Ishikawa (cell line): ENCODE results near the gene GTF2H4.

ENCODE experiments used
- CEBPB ChIP-seq: IDR thresholded peaks from 2 replicates; pipeline ENCODE4 v1.6.1; 2012
- CREB1 ChIP-seq: IDR thresholded peaks from 2 replicates; pipeline ENCODE4 v1.6.1; 2012; ENCODE audit warnings: low read depth
- EGR1 ChIP-seq: IDR thresholded peaks from 2 replicates; pipeline ENCODE4 v1.6.1; 2012
- EP300 ChIP-seq: IDR thresholded peaks from 2 replicates; pipeline ENCODE4 v1.6.1; 2012; ENCODE audit warnings: borderline replicate concordance
- FOXM1 ChIP-seq: IDR thresholded peaks from 2 replicates; pipeline ENCODE4 v1.6.1; 2012; ENCODE audit warnings: low read depth, borderline replicate concordance
- MAX ChIP-seq: IDR thresholded peaks from 2 replicates; pipeline ENCODE4 v1.6.1; 2012
- NFIC ChIP-seq: IDR thresholded peaks from 2 replicates; pipeline ENCODE4 v1.6.1; 2012
- RAD21 ChIP-seq: IDR thresholded peaks from 2 replicates; pipeline ENCODE4 v1.6.1; 2012; ENCODE audit warnings: low read depth
- REST ChIP-seq: IDR thresholded peaks from 2 replicates; pipeline ENCODE4 v1.6.1; 2012; ENCODE audit warnings: low read depth, mild to moderate bottlenecking
- TAF1 ChIP-seq: IDR thresholded peaks from 2 replicates; pipeline ENCODE4 v1.6.1; 2012; ENCODE audit warnings: low read depth, mild to moderate bottlenecking
- TCF12 ChIP-seq: IDR thresholded peaks from 2 replicates; pipeline ENCODE4 v1.6.1; 2012; ENCODE audit warnings: low read depth
- TEAD4 ChIP-seq: IDR thresholded peaks from 2 replicates; pipeline ENCODE4 v1.6.1; 2012
- USF1 ChIP-seq: IDR thresholded peaks from 2 replicates; pipeline ENCODE4 v1.6.1; 2012
- YY1 ChIP-seq: IDR thresholded peaks from 2 replicates; pipeline ENCODE4 v1.6.1; 2012; ENCODE audit warnings: low read depth
- ZBTB7A ChIP-seq: IDR thresholded peaks from 2 replicates; pipeline ENCODE4 v1.6.1; 2012; ENCODE audit warnings: low read depth

Gene GTF2H4

GRCh38 chr6:30881392-30882203 is 26.4 kb upstream of the GTF2H4 start:
- TF ChIP-seq MAX = no peak
- no peak for TF ChIP-seq TEAD4
- TF ChIP-seq NFIC = no peak
- TF ChIP-seq YY1 = no peak
- TF ChIP-seq ZBTB7A = no peak
- TF ChIP-seq EGR1 = no peak
- TF ChIP-seq TAF1 = no peak
- TF ChIP-seq CEBPB = no peak
- no peak for TF ChIP-seq CREB1
- no peak for TF ChIP-seq RAD21
- no peak for TF ChIP-seq USF1
- TF ChIP-seq TCF12 = no peak
- TF ChIP-seq REST = no peak
- TF ChIP-seq EP300 = no peak
- no peak for TF ChIP-seq FOXM1

- no peak for TF ChIP-seq MAX
- no peak for TF ChIP-seq TEAD4
- TF ChIP-seq ZBTB7A = no peak
- TF ChIP-seq REST = no peak
- TF ChIP-seq USF1 = no peak
- no peak for TF ChIP-seq CREB1
- no peak for TF ChIP-seq TCF12
- no peak for TF ChIP-seq EGR1
- TF ChIP-seq EP300 = no peak
- no peak for TF ChIP-seq TAF1
- TF ChIP-seq NFIC = no peak
- no peak for TF ChIP-seq CEBPB
- no peak for TF ChIP-seq FOXM1
- no peak for TF ChIP-seq YY1
- no peak for TF ChIP-seq RAD21
These were observed 25.7 kb upstream of the GTF2H4 start for GRCh38 chr6:30882204-30882758.

GRCh38 chr6:30882759-30883684 is 25.0 kb upstream of the GTF2H4 start:
- no peak for TF ChIP-seq CEBPB
- TF ChIP-seq MAX = peak; percentile 51; the same call in 1 of the 2 replicates
- no peak for TF ChIP-seq EGR1
- TF ChIP-seq EP300 = peak; percentile 53; the same call in 1 of the 2 replicates
- no peak for TF ChIP-seq TCF12
- no peak for TF ChIP-seq YY1
- TF ChIP-seq TEAD4 = no peak
- no peak for TF ChIP-seq TAF1
- TF ChIP-seq USF1 = no peak
- TF ChIP-seq FOXM1 = no peak

- peak; percentile 88; the same call in 1 of the 2 replicates for TF ChIP-seq ZBTB7A
- no peak for TF ChIP-seq CREB1
- no peak for TF ChIP-seq MAX
- no peak for TF ChIP-seq YY1
- no peak for TF ChIP-seq USF1
- no peak for TF ChIP-seq NFIC
- TF ChIP-seq CEBPB = no peak
- TF ChIP-seq REST = no peak
- 0 out of 2 replicates have a peak, but pooled peaks have one; percentile 13 for TF ChIP-seq TEAD4
- peak; percentile 93 for TF ChIP-seq EGR1
- TF ChIP-seq RAD21 = no peak
- no peak for TF ChIP-seq EP300
- no peak for TF ChIP-seq FOXM1
- TF ChIP-seq TCF12 = peak; percentile 7; the same call in 1 of the 2 replicates
- 0 out of 2 replicates have a peak, but pooled peaks have one; percentile 25 for TF ChIP-seq TAF1
These were observed 24.1 kb upstream of the GTF2H4 start, which contains the start of gene DDR1 for GRCh38 chr6:30883685-30884520. DDR1 (plus strand) TSS chr6:30884519; CDS start chr6:30888730, 4,211 bp downstream.
